Stimulated activated CD4-positive, alpha-beta T cell treated with anti-CD3 and anti-CD28 coated beads, Interleukin-12 subunit alpha, Interleukin-12 subunit beta, amount 100 ng/mL, for 48 hours (primary cell): Measurements from ENCODE around the gene SLC25A23.

ENCODE experiments used
- DNase-seq, 3 donors: peaks; one replicate each; pipeline ENCODE4 v3.0.0-alpha.2; 2020; ENCODE audit warnings: low read depth in 2 of 3, low spot score in 1 of 3

SLC25A23 gene

DNA sequence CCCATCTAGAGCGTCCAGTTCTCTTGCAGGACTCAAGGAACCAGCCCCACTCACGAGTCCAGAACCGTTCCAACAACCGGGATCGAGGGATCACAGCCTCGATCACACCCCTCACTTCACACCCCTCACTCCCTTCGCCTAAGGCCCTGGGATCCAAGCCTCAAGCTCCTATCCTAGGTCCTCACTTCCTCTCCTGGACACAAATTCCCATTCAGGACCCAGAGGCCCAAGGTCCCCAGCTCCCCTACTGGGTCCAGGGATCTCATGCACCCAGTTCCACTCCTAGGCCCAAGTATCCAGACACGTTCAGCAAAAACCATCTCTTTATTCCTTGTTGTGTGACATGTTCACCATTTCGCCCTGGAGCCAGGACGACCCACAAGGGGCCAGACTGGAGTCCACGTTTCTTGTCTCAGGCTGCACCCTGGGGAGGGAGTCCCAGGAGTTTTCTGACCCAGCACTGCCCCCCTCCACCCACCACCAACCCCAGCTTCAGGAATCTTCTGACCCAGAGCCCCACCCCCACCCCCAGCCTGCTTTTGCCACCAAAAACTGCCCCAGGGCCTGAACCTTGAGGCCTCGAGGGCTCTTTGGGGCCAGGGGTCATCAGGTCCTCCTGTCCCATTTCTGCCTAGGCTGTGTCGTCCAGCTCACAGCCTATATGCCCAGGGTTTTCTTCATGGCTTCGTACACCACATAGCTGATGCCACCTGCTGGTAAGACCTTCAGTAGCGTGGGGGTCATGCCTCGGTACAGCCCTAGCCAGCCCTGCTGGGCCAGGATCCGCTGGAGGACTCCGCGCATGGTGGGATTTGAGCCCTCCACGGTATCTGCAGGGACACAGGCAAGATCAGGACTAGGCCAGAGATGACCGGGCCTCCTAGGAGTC lies 33.6 kb downstream of the SLC25A23 start:
- no peak for DNase-seq

DNA sequence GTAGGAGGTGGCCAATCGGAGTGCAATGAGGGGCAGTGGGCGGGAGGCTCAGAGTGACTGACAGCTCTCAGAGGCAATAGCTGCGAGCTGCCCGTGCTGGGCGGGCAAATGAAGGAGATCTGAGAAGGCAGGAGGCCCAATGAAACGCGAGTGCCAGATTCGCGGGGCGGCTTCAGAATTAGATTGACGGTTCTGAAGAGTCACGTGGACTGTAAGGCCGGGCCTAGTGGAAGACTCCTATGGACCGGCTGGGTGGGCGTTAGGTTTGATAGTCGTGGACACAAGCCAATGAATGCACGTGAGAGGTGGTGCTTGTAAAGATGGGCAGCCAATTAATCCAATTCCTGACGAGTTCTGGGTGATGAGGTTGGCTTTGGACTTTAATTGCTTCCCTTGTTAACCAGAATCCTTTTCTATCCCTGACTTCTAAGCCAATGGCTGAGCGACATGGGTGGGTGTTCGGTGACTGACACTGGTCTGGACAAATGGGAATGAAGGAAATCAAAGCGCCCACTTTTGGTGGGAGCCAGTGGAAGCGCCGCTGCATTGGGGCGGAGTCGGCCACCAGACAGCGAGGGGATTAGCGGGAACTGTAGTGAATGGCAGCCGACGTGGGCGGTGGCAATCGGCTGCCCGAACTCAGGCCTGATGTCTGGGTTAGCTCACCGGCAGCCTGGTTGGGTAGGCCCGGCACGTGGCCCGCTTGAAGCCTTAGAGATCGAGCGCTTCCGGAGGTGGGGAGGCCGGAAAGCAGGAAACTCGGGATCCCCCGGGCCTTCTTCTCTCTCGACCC lies 34.5 kb downstream of the SLC25A23 start:
- DNase-seq: peak; percentile 99 to 100 (median 99)

DNA sequence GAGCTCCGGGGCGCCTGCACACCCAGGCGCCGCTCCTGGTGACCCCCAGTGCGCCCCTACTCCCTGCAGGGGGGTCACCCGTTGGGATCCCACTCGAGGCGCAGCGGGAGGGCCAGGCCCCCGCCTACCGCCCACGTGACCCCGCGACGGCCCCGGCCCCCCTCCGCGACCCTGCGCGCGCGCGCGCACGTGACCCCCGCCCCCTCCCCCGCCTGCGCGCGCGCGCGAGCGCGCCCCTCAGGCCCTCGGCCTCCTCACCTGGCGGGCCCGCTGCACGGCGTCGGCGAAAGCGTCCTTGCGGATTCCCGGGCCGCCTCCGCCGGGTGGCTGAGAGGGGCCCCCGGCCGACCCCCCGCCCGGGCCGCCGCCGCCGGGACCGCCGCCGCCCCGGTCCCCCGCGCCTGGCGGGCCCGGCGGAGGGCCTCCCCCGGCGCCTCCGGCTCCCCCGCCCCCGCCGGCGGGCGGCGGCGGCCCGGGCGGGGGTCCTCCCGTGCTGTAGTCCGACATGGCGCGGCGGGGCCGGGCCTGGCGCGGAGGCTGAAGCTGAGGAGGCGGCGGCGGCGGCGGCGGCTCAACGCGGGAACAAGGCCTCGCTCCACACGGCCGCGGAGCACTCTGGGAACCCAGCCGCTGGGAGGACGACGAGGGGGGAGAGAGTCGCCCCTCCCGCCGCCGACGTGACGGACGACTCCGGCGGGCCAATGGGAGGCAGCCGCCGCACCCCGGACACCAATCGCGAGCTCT lies 35.2 kb downstream of the SLC25A23 start, which contains the start of gene KHSRP:
Gene KHSRP (minus strand): TSS at position 617 of the 744 bp plus-strand sequence. CDS start 110 bp downstream, at position 507.
- DNase-seq: peak in 1 of 3 donors; percentile 18

DNA sequence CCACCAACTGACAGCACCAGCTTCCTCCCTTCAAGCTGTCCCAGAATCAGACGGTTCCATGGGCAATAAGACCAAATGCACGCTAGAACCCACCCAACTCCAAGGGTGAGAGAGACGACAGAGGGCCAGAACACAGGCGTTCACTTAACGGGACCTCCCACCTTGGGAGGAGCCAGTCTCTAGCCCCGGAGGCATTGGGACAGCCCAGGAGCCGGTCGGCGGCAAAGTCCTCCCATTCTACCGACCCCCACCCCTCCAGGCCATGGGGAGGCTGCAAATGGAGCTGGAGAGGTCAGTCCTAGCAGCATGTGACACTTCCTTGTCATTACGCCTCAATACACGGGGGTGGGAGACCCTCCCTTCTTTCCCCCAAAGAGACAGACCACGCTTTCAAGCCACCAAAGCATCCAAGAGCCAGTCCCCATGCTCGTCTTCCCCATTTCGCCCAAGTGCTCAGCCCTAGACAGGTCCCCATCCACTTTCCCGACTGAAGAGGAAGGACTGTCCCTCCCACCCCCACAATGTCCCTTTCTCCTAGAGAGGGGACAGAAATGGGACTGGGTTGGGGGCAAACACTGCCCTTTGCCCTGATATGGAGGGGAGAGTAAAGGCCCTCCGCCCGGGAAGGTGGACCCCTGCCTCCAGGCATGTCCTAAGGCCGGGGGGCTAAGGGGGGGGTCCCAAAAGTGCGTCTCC lies 35.9 kb downstream of the SLC25A23 start:
- DNase-seq: peak in 1 of 3 donors; percentile 31

DNA sequence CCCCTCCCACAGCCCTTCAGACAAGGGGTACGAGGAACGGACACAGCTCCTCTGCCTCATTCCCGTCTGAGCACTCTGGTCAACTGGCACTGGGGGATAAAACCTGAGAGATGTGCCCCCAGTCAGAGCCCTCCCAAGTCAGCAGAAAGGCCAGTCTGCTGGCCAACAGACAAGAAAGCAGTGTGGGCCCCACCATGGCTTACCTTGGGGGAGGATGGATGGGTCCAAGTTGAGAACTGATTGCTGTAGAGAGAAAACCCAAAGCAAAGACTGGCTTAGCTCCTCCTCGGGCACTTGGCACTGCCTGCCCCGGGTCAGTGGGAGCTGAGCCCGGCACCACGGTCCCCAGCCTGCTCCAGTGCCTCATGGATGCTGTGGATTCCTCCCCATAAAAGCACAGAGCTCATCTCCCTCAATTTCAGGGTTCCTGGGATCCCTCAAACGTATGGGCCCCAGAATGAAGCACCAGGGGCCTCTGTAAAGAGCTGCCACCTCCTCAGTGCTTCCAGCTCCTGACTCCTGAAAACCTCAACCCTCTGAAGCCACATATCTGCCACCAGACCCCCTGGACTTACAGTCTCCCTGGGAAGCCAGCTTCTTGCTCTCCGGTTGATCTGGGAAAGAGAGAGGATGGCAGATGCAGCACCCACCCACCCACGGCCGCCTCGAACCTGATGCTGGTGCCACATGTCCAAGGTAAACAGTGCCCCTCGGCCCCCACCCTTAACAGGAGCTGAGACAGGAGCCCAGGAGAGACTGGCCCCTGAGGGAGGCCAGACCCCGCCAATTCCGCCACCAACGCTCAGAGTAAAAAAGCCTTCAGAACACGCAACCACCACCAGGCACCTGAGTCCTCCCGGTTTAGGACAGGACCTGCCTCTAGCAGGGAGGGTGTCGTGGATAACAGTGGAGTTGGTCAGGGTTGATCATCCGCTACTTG lies 38.2 kb downstream of the SLC25A23 start:
- no peak for DNase-seq

DNA sequence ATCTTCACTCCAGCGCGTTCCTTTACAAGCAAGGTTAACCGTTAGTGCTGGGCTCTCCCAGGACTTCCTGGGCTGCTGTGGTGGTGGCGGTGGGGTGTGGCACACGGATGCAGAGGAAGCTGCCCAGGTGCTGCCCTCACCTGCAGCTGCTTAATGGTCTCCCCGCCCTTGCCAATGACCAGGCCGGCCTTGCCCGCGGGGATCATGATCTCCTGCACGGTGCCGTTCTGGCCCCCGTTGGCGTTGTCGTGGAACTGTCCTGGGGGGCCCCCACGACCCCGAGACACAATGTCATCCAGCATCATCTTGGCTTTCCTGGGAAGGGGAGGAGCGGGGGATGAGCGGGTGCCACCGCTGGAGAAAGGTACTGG lies 41.0 kb downstream of the SLC25A23 start:
- DNase-seq: no peak

DNA sequence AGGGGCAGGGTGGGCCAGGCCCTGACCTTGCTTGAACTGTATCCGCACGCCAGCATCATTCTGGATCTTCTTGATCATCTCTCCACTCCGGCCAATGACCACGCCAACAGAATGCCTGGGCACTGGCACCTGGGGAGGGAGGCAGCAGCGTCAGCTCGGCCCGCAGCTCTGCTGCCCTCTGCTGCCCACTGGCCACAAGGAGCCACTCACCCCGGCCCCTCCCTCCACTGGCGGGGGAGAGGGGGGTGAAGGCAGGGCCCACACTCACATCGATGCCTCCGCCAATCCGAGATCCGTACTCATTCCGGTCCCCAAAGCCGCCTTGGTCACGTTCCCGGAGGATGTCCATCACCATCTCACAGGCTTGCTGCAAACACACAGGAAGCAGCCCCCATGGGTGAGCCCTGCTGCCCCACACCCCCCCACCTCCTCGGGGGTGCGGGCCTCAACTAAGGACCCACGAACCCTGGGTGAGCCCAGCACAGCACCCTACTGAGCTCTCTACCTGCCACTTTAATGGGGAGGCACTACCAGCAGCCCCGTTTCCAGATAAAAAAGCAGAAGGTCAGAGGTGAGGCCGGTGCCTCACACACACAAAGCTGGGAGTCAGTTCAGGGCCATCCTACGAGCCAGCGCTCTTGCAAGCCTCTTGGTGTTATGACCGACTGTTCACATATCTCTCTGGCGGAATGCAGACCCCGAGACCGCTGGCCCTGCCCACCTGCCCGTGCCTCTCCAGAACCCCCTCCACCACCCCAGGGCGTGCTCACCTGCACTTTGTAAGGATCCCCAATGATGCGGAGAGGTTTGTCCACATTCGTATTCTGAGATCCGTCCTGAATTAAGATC lies 41.7 kb downstream of the SLC25A23 start:
- DNase-seq: no peak

DNA sequence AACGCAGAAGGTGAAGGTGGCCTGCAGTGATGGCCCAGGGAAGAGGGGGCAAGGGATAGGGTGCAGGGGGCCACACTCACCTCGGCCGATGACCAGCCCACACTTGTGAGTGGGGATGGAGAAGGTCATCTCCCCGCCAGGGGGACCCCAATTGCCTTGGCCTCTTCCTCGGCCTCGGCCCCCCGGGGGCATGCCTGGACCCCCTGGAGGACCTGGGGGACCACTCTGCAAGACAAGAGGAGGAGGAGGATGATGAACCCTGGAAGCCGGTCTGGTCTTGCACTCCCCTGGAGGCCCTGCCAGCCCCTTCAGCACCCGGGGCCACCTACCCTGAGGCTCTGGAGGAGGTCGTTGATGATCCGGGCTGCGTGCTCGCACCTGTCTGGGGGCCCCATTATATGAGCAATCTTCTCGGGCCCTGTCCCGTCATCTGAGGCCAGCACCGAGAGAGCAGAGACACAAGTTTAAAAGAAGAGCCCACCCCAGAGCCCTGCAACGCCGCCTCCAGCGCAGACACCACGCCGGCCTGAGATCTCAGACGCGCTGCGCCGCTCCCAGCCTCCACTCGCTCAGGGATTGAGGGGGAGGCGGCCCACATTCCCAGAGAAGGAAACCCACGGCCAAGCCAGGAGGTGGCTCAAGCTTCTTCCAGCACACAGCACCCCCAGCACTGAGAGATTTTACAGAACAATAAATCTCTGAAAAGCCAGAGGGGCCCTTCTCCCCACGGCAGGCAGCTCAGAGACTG lies 42.8 kb downstream of the SLC25A23 start:
- DNase-seq: no peak

DNA sequence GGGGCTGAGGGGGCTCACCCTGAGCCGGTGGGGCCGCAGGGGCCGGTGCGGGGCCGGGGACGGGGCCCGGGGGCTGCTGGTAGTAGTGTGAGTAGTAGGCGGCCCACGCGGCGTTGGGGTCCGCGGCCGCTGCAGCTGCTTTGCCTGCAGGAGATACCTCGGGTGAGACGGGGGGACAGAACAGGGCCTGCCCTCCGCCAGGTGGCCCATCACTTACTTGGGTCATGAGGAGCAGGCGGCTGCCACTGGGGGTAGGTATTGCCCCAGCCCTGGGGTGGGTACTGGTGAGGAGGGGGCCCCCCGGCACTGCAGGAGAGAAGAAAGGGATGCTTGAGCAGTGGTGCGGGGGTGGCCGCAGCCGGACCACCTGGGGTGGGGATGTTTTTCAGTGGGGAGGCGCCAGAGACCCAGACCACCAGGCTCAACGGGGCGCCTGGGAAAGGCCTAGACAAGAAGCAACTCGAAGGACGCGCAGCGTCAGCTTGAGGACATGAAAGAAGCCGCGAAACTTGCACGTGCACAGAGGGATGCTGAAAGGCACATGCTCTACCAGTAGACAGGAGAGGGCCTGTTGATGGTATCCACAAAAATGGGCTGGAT lies 43.9 kb downstream of the SLC25A23 start:
- DNase-seq: no peak

DNA sequence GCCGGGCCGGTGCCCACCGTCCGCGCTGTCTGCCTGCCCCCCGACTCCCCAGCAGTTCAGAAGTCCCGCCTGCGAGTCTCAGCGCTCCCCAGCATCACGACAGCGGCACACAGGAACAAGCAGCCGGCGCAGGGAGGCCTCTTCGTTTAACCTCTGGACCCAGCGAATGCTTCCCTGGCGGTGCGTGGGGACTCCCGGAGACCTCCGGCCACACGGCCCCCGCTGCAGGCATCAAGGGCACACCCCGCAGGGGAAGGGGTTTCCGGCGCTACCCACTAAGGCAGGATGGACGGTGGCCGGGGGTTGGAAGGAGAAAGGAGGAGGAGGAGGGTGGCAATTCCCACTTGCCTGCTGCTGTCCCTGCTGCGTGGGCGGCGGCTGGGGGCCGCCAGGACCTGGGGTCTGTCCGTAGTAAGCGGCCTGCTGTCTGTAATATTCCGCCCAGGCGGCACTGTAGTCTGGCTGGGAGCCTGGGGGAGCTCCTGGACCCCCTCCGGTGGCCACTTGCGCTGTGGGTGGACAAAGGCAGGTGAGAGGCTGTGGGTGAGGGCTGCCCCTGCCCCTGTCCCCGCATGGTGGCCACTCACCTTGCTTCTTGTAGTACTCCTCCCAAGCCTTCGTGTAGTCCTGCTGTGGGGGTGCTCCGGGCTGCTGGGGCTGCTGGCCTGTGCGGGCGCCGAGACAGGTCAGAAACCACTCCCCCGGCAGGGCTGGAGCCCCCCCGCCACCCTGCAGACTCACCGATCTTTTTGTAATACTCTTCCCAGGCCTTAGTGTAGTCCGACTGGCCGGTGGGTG lies 44.6 kb downstream of the SLC25A23 start:
- no peak for DNase-seq

DNA sequence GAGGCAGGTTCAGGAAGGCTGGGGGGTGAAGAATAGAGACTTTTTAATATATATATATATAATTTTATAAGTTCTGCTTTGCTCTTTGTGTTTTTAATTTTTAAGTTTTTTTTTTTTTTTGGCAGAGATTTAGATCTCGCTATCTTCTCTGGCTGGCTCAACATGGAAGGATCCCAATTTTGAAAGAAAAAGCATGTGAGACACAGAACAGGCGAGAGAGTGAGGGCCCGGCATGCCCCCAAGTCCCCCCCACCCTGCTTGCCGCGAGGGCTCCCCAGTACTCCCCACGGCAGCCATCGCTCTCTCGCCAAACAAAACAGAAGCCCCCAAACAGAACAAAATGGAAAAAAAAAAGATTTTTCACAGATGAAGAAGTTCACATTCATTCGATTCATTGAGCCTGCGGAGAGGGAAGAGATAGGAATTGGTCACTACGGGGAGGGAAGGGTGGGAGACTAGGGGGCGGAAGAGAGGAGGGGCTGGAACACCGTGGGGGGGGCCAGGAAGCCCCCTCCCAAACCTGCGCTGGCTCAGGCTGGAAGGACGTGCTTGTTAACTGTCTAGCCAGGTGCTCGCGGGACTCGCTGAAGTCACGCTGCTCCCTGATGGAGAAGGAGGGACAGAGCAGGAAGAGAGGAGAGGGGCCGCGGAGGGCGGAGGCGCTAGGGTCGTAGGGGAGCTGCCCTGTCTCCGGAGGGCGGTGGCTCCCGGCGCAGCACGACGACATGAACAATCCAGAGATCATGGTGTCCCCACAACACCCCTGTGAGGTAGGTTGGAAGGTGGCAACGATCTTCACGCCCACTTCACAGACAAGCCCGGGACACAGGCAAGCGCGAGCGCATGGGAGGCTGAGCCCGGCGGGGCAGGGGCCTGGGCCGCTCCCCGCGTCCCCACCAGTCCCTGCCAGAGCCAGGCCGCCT lies 45.6 kb downstream of the SLC25A23 start:
- no peak for DNase-seq

DNA sequence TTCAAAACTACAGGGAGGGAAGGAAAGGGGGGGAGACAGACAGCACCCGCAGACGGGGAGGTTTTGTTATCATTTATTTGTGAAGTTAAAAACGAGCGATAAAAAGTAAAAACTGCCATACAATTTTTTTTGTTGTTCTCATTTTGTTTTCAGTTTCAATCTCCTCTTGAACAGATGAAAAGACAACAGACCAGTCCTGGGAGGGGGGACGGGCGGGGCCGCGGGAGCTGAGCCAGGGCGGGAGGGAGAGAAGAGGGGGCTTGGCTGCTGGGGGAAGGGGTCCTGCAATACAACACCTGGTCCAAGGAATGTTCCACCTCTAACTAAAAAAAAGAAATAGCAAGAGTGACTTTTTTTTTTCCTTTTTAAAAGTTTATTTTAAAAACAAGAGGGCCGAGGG lies 46.3 kb downstream of the SLC25A23 start:
- no peak for DNase-seq

DNA sequence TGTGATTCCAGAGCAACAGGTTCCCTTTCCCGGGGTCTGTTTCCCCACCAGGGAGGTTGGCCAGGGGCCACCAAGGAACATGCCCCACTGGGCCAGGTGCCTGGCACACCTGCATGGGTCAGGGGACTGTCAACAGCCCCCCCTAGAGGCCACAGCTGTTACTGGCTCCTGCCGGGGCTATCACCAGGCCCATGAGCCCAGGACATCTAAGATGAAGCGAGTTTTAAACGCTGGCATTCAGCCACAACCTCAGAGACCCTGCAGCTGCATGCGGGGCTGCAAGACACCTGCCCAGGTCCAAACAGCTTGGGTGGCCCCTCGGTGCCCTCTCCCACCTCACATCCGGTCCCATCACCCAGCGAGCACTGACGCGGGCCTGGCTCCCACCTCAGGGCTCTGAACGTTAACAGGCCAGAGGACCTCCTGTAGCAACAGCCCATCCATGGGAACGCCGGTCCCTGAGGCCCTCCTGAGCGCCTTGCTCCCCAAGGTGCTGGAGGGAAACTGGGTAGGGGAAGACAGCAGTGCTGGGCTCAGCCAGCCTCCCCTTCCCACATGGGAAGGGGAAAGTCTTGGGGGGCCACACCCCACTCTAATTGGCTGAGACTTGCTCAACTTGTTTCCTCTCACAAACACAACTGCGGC lies 47.0 kb downstream of the SLC25A23 start:
- peak; percentile 44 to 50 (median 45) for DNase-seq

DNA sequence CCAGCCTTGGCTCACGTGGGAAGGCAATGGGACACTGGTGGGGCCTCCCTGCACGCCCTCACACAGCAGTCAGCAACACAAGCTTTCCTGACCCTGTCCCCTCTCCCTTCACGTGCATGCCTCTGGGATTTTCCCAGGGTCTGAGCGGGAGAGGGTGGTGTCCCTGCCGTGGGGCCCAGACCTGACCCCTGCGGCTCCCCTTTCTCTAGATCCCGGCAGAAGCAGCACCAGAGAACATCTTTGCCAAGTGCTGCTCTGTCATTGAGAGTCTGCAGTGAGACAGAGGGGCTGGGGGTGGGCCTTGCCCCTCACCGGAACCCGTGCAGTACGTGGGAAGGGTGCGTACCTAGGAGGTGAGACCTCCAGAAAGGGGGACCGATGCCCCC lies 47.5 kb downstream of the SLC25A23 start:
- no peak for DNase-seq

DNA sequence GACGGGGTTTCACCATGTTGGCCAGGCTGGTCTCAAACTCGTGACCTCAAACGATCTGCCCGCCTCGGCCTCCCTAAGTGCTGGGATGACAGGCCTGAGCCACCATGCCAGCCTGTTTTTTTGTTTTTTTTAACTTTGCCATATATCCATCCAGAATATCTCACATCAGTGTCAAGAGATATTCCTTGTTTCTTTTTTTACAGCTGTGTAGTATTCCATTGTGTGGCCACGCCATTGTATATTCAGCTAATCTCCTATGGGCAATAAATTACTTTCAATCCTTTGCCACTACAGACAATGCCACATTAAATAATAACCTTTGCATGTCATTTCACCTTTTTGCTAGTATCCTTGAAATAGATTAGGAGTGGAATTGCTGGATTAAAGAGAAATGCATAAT lies 50.2 kb downstream of the SLC25A23 start:
- no peak for DNase-seq
